Measurements from ENCODE around the gene RPA3. TPM values are rescaled to one million over a fixed set of nuclear protein-coding genes. Genes with fewer than 3 reads are reported as not detected.

Gene RPA3
- total and polyA plus RNA-seq, 7 donors: 10.8 to 24.8 (median 13.8) TPM

- H3K4me1 ChIP-seq: peaks cover 19% of the 10 kb centered on the region
Measured at GRCh38 chr7:7761974-7762779, 43.8 kb upstream of the RPA3 start.

GRCh38 chr7:7761340-7761973 is 43.0 kb upstream of the RPA3 start:
- Histone ChIP-seq H3K36me3 (ENCODE audit: insufficient read depth in 1 of 2, low read depth in 1 of 2) (no peaks in the 10 kb centered on the region), H3K9me3 (no peaks in the 10 kb centered on the region), H3K4me3 (peak overlapping the region; percentile 60), H3K27me3 (ENCODE audit: insufficient read depth in 3 of 3, low read length in 2 of 3) (no peaks in the 10 kb centered on the region), H3K4me1 (peaks cover 19% of the 10 kb centered on the region), H3K27ac (peak overlapping the region; percentile 25)
- peak; percentile 63 for TF ChIP-seq CTCF (IDR thresholded peaks at IDR 0.05)
- ATAC-seq: peak; percentile 61 to 87 (median 70)
- 25 to 33% (median 25%) methylated on average over 5 of the region's 5 CpGs for WGBS, 3 donors
- intact Hi-C loops (cut with DNase I): loop anchor here (2.0 to 10.0 kb wide), 5 partner anchors 79 to 456 kb away; partner anchors contain the start of gene MIOS (in 1 of the 2)
- no peak for DNase-seq

More at GRCh38 chr7:7761974-7762779, 43.8 kb upstream of the RPA3 start:
- H3K4me3 ChIP-seq: peak overlapping the region; percentile 60
- WGBS, 3 donors: 7 to 15% (median 12%) methylated on average over 9 of the region's 9 CpGs
- no peaks in the 10 kb centered on the region for H3K9me3 ChIP-seq
- peak; percentile 34 to 66 (median 54) for ATAC-seq
- no peaks in the 10 kb centered on the region for H3K27me3 ChIP-seq (ENCODE audit: insufficient read depth in 3 of 3, low read length in 2 of 3)
- intact Hi-C loops (cut with DNase I): loop anchor here (2.0 to 10.0 kb wide), 5 partner anchors 80 to 455 kb away; partner anchors contain the start of gene MIOS (in 1 of the 2)
- DNase-seq: no peak
- no peaks in the 10 kb centered on the region for H3K36me3 ChIP-seq (ENCODE audit: insufficient read depth in 1 of 2, low read depth in 1 of 2)
- no peak for TF ChIP-seq CTCF (IDR thresholded peaks at IDR 0.05)
- H3K27ac ChIP-seq: peak overlapping the region; percentile 25

GRCh38 chr7:7757576-7757975 is 39.2 kb upstream of the RPA3 start:
- ATAC-seq (no peak), DNase-seq (no peak)
- TF ChIP-seq CTCF (IDR thresholded peaks at IDR 0.05): no peak
- peaks cover 7% of the 10 kb centered on the region for H3K4me1 ChIP-seq
- no peak overlapping the region for H3K27ac ChIP-seq
- intact Hi-C loops (cut with DNase I): no loop called here
- no peaks in the 10 kb centered on the region for H3K27me3 ChIP-seq (ENCODE audit: insufficient read depth in 3 of 3, low read length in 2 of 3)
- WGBS, 3 donors: 55 to 77% (median 69%) methylated on average over 4 of the region's 4 CpGs
- H3K36me3 ChIP-seq (ENCODE audit: insufficient read depth in 1 of 2, low read depth in 1 of 2): no peaks in the 10 kb centered on the region
- no peak overlapping the region for H3K4me3 ChIP-seq
- no peaks in the 10 kb centered on the region for H3K9me3 ChIP-seq

GRCh38 chr7:7756577-7756976 is 38.2 kb upstream of the RPA3 start:
- intact Hi-C loops (cut with DNase I): no loop called here
- Histone ChIP-seq H3K36me3 (ENCODE audit: insufficient read depth in 1 of 2, low read depth in 1 of 2) (no peaks in the 10 kb centered on the region), H3K9me3 (no peaks in the 10 kb centered on the region), H3K27me3 (ENCODE audit: insufficient read depth in 3 of 3, low read length in 2 of 3) (no peaks in the 10 kb centered on the region), H3K4me3 (no peak overlapping the region), H3K27ac (no peak overlapping the region), H3K4me1 (peaks cover under 1% of the 10 kb centered on the region)
- WGBS, 3 donors: 90 to 92% (median 92%) methylated on average over 3 of the region's 3 CpGs
- ATAC-seq (no peak), DNase-seq (no peak)
- TF ChIP-seq CTCF (IDR thresholded peaks at IDR 0.05): no peak
